Measurements from ENCODE around the gene CDH16.

GRCh38 chr16:66918803-66919568, at the start of gene CDH16:
- TF ChIP-seq, protein P1, sequence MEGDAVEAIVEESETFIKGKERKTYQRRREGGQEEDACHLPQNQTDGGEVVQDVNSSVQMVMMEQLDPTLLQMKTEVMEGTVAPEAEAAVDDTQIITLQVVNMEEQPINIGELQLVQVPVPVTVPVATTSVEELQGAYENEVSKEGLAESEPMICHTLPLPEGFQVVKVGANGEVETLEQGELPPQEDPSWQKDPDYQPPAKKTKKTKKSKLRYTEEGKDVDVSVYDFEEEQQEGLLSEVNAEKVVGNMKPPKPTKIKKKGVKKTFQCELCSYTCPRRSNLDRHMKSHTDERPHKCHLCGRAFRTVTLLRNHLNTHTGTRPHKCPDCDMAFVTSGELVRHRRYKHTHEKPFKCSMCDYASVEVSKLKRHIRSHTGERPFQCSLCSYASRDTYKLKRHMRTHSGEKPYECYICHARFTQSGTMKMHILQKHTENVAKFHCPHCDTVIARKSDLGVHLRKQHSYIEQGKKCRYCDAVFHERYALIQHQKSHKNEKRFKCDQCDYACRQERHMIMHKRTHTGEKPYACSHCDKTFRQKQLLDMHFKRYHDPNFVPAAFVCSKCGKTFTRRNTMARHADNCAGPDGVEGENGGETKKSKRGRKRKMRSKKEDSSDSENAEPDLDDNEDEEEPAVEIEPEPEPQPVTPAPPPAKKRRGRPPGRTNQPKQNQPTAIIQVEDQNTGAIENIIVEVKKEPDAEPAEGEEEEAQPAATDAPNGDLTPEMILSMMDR (IDR thresholded peaks at IDR 0.05): no peak
- TF ChIP-seq EP300 (IDR thresholded peaks at IDR 0.05; ENCODE audit: low read depth): no peak
